Endothelial cell of umbilical vein (primary cell): ENCODE results near the gene SORCS3. TPM values are rescaled to one million over a fixed set of nuclear protein-coding genes. Genes with fewer than 3 reads are reported as not detected.

Source experiments
- BruUV-seq: library from RNA; stranded (reverse); fragments of 400-500 nt; replicated peaks from 2 replicates; lab custom pipeline; 2021; lab: Mats Ljungman, UMichigan
- CTCF ChIA-PET: fragments of 300-600, 350-600 bp; sonication (Branson Sonifier 250); formaldehyde crosslinking; loops from one replicate; lab custom pipeline; 2021; ENCODE audit warnings: antibody characterized with exemption, inconsistent platforms; lab: Charles Lee
- POLR2A ChIA-PET: fragments of 300-600, 350-600 bp; sonication (Branson Sonifier 250); formaldehyde crosslinking; loops from one replicate; lab custom pipeline; 2021; ENCODE audit warnings: antibody characterized with exemption, inconsistent platforms; lab: Charles Lee
- DNase-seq: peaks from one replicate; pipeline ENCODE4 v3.0.0-alpha.2; 2011; ENCODE audit warnings: low read depth, low spot score
- FAIRE-seq: peaks from 2 replicates; lab custom pipeline; 2011; peaks lifted over from hg19 to GRCh38; lab: Jason Lieb, UNC
- H2AFZ ChIP-seq: 2 replicates; pipeline ENCODE4 v1.6.0; 2012; ENCODE audit warnings: low read depth, low read length, control low read depth, inconsistent platforms
- H3K27ac ChIP-seq: 2 replicates; pipeline ENCODE4 v1.5.1; 2011; ENCODE audit warnings: low read depth, mild to moderate bottlenecking, control low read depth, low read length, moderate library complexity; ENCODE audit not compliant: insufficient read depth
- H3K27me3 ChIP-seq, 2 experiments: 2 replicates each; pipeline versions ENCODE4 v1.6.0 to v1.6.1; 2011; ENCODE audit warnings: low read length in 2 of 2, mixed read lengths in 1 of 2; ENCODE audit not compliant: control insufficient read depth in 2 of 2, insufficient read depth in 2 of 2
- H3K36me3 ChIP-seq, 2 experiments: 2 replicates in 1 of 2; 3 replicates in 1 of 2; pipeline ENCODE4 v1.5.1; 2011; ENCODE audit warnings: low read length in 2 of 2, mild to moderate bottlenecking in 1 of 2, moderate library complexity in 1 of 2; ENCODE audit not compliant: control insufficient read depth in 2 of 2, insufficient read depth in 2 of 2; ENCODE audit errors: extremely low read depth in 1 of 2
- H3K4me1 ChIP-seq: 3 replicates; pipeline ENCODE4 v1.5.1; 2011; ENCODE audit warnings: mild to moderate bottlenecking, low read length; ENCODE audit not compliant: control insufficient read depth, insufficient read depth; ENCODE audit errors: extremely low read depth
- H3K4me2 ChIP-seq: 2 replicates; pipeline ENCODE4 v1.6.1; 2011; ENCODE audit warnings: low read length, control low read depth, mixed read lengths; ENCODE audit not compliant: insufficient read depth
- H3K4me3 ChIP-seq, 3 experiments: fragments of 200-600 bp in 1 of 3; sonication (generic), shearing (Covaris generic) in 1 of 3; replicated peaks in 1 of 3; 2 replicates each; pipeline ENCODE4 v1.5.1; 2011 to 2016; ENCODE audit warnings: control low read depth in 3 of 3, low read length in 3 of 3, mild to moderate bottlenecking in 2 of 3, inconsistent platforms in 1 of 3, low read depth in 1 of 3, moderate library complexity in 1 of 3; ENCODE audit not compliant: insufficient read depth in 1 of 3
- H3K79me2 ChIP-seq: 2 replicates; pipeline ENCODE4 v1.6.0; 2012; ENCODE audit warnings: low read length, inconsistent platforms; ENCODE audit not compliant: control insufficient read depth, insufficient read depth
- H3K9ac ChIP-seq: replicated peaks from 2 replicates; pipeline ENCODE3; 2011; ENCODE audit warnings: low read length, control low read depth; ENCODE audit not compliant: insufficient read depth; ENCODE audit errors: extremely low read depth
- H3K9me1 ChIP-seq: replicated peaks from 3 replicates; pipeline ENCODE4 v1.6.0; 2011; ENCODE audit warnings: mild to moderate bottlenecking, low read length; ENCODE audit not compliant: control insufficient read depth, insufficient read depth; ENCODE audit errors: extremely low read depth
- H3K9me3 ChIP-seq: replicated peaks from 2 replicates; pipeline ENCODE4 v1.5.1; 2012; ENCODE audit warnings: low read length, inconsistent platforms; ENCODE audit not compliant: control insufficient read depth, insufficient read depth
- H4K20me1 ChIP-seq: replicated peaks from 2 replicates; pipeline ENCODE3; 2011; ENCODE audit warnings: mild to moderate bottlenecking, low read length; ENCODE audit not compliant: control insufficient read depth, insufficient read depth; ENCODE audit errors: extremely low read depth
- CTCF ChIP-seq, 2 donors: IDR thresholded peaks; 1 replicate in 1 of 2; 2 replicates in 1 of 2; pipeline ENCODE4 v1.5.1; 2011; ENCODE audit warnings: low read length in 2 of 2, mild to moderate bottlenecking in 2 of 2, moderate library complexity in 2 of 2, control low read depth in 1 of 2, inconsistent platforms in 1 of 2, low read depth in 1 of 2; ENCODE audit not compliant: insufficient read depth in 1 of 2; ENCODE audit errors: extremely low read depth in 1 of 2
- EZH2 ChIP-seq: IDR thresholded peaks from 2 replicates; pipeline ENCODE4 v1.6.1; 2012; ENCODE audit warnings: borderline replicate concordance, low read depth, mild to moderate bottlenecking, moderate library complexity, low read length, inconsistent platforms; ENCODE audit not compliant: severe bottlenecking
- FOS ChIP-seq: IDR thresholded peaks from 2 replicates; pipeline ENCODE4 v1.6.1; 2011; ENCODE audit warnings: mild to moderate bottlenecking, low read length, moderate library complexity, borderline replicate concordance; ENCODE audit not compliant: insufficient read depth
- GATA2 ChIP-seq: IDR thresholded peaks from 2 replicates; pipeline ENCODE4 v1.7.0; 2011; ENCODE audit warnings: low read depth, mild to moderate bottlenecking, moderate library complexity, mixed read lengths, low read length; ENCODE audit not compliant: insufficient read length, insufficient read depth
- JUN ChIP-seq: IDR thresholded peaks from 2 replicates; pipeline ENCODE4 v1.6.1; 2011; ENCODE audit warnings: borderline replicate concordance, low read depth; ENCODE audit not compliant: insufficient read length, insufficient read depth
- MAX ChIP-seq: IDR thresholded peaks from 2 replicates; pipeline ENCODE4 v1.6.1; 2011; ENCODE audit not compliant: insufficient read depth, insufficient read length
- MYC ChIP-seq: IDR thresholded peaks from one replicate; pipeline ENCODE4 v1.6.1; 2011; ENCODE audit warnings: mild to moderate bottlenecking, low read depth, low read length
- POLR2A ChIP-seq: IDR thresholded peaks from 2 replicates; pipeline ENCODE4 v1.6.1; 2012; ENCODE audit warnings: low read depth, mild to moderate bottlenecking, control low read depth, low read length
- POLR2AphosphoS5 ChIP-seq: IDR thresholded peaks from 2 replicates; pipeline ENCODE4 v1.6.1; 2012; ENCODE audit warnings: low read depth, mild to moderate bottlenecking, control low read depth, low read length, moderate library complexity; ENCODE audit not compliant: insufficient read depth
- dilution Hi-C: fragments of 300-500 bp; cut with MboI; formaldehyde crosslinking; loops from one replicate; pipeline ENCODE4 v1.15.0; 2019; ENCODE audit warnings: low sequenced_read_pairs; ENCODE audit not compliant: extremely low pct_ligation_motif_present
- intact Hi-C: fragments of 100-400 bp; cut with micrococcal nuclease; formaldehyde crosslinking; loops from one replicate; pipeline ENCODE4 v1.10.0; 2022
- polyA plus RNA-seq, 4 experiments: library from polyadenylated mRNA; depleted of rRNA in 3 of 4; stranded (reverse) in 3 of 4; unstranded in 1 of 4; fragments of >200 nt; gene quantifications; 2 replicates each; pipeline versions ENCODE4 v1.2.1 to v1.2.3, GENCODE V29; 2011 to 2012; ENCODE audit warnings: missing spikeins in 1 of 4
- total RNA-seq: library from RNA; stranded (reverse); gene quantifications from 2 replicates; pipeline ENCODE4 v1.2.3, GENCODE V29; 2021

The SORCS3 gene
- total and polyA plus RNA-seq, 2 donors (not counting 3 experiments of a cell fraction or from before 2014, with no cell fraction given): not detected

- DNase-seq: no peak
- FAIRE-seq: no peak
- dilution Hi-C loops (no loop called here), intact Hi-C loops (no loop called here)
- Histone ChIP-seq H3K9me3 (no peaks in the 10 kb centered on the region), H3K4me3 (no peak overlapping the region), H3K27me3 (peaks cover 0 to under 1% of the 10 kb centered on the region in 2 experiments), H3K36me3 (no peaks in the 10 kb centered on the region), H3K9ac (no peak overlapping the region), H3K9me1 (no peaks in the 10 kb centered on the region), H3K4me1 (no peaks in the 10 kb centered on the region), H3K27ac (no peak overlapping the region), H2AFZ (no peak overlapping the region), H3K4me2 (no peak overlapping the region), H3K79me2 (no peaks in the 10 kb centered on the region), H4K20me1 (no peaks in the 10 kb centered on the region)
- ChIA-PET CTCF (no interaction called here), POLR2A (no interaction called here)
- TF ChIP-seq FOS (no peak), CTCF (IDR thresholded peaks at IDR 0.05; ENCODE audit: extremely low read depth in 1 of 2, insufficient read depth in 1 of 2, low read depth in 1 of 2, low read length in 2 of 2) (no peak), GATA2 (no peak), MAX (no peak), MYC (no peak), EZH2 (no peak), JUN (no peak), POLR2AphosphoS5 (no peak), POLR2A (no peak)
- BruUV-seq: no TSS peak
These were observed 7.3 kb downstream of the SORCS3 start for GRCh38 chr10:104648421-104648820.
